ENCODE measurements around the gene SLFN12L. TPM values are rescaled to one million over a fixed set of nuclear protein-coding genes. Genes with fewer than 3 reads are reported as not detected.

The SLFN12L gene
- total RNA-seq, 1 experiment from 2014 or later: not detected

- H3K27me3 ChIP-seq (ENCODE audit: insufficient read depth, low read depth): peaks cover 10% of the 10 kb centered on the region
- no peak overlapping the region for H2AFZ ChIP-seq
- no peak overlapping the region for H3K4me2 ChIP-seq
- no peaks in the 10 kb centered on the region for H3F3A ChIP-seq (ENCODE audit: insufficient read depth, low read depth)
- POLR2A ChIA-PET (ENCODE audit: unreplicated experiment): no interaction called here
- H3K79me2 ChIP-seq (ENCODE audit: low read depth): no peaks in the 10 kb centered on the region
- H3K4me1 ChIP-seq (replicated peaks; ENCODE audit: insufficient read depth): no peaks in the 10 kb centered on the region
- intact Hi-C loops (cut with micrococcal nuclease; ENCODE audit: unreplicated experiment): no loop called here
- DNase-seq: no peak
- H3K36me3 ChIP-seq (ENCODE audit: low read depth): no peaks in the 10 kb centered on the region
- no peaks in the 10 kb centered on the region for H4K20me1 ChIP-seq (ENCODE audit: insufficient read depth)
- TF ChIP-seq EZH2 (IDR thresholded peaks at IDR 0.05; ENCODE audit: low read depth) (no peak), CTCF (conservative IDR thresholded peaks at IDR 0.05) (no peak)
- CTCF ChIA-PET: no interaction called here
- no peak overlapping the region for H3K4me3 ChIP-seq
- H3K9me2 ChIP-seq (ENCODE audit: insufficient read depth): no peaks in the 10 kb centered on the region
- H3K9me3 ChIP-seq (ENCODE audit: insufficient read depth, low read depth): no peaks in the 10 kb centered on the region; the same call in 1 of the 2 replicates
- no peak overlapping the region for H3K27ac ChIP-seq
- no TSS peak for BruUV-seq (replicated peaks)
Measured at GRCh38 chr17:35453171-35453570, 84.3 kb downstream of the SLFN12L start.

- no peak for DNase-seq
- POLR2A ChIA-PET (ENCODE audit: unreplicated experiment): no interaction called here
- H3K79me2 ChIP-seq (ENCODE audit: low read depth): no peaks in the 10 kb centered on the region
- peaks cover 27% of the 10 kb centered on the region for H3K27me3 ChIP-seq (ENCODE audit: insufficient read depth, low read depth)
- CTCF ChIA-PET: no interaction called here
- no peak overlapping the region for H3K27ac ChIP-seq
- intact Hi-C loops (cut with micrococcal nuclease; ENCODE audit: unreplicated experiment): loop anchor here (5.0 kb wide), 1 partner anchor 207 kb away; the partner anchor contains the start of gene SLFN5
- H3K9me2 ChIP-seq (ENCODE audit: insufficient read depth): no peaks in the 10 kb centered on the region
- no peak overlapping the region for H3K4me3 ChIP-seq
- no peaks in the 10 kb centered on the region for H3K4me1 ChIP-seq (replicated peaks; ENCODE audit: insufficient read depth)
- no peak overlapping the region for H2AFZ ChIP-seq
- TF ChIP-seq CTCF (conservative IDR thresholded peaks at IDR 0.05) (no peak), EZH2 (IDR thresholded peaks at IDR 0.05; ENCODE audit: low read depth) (no peak)
- no peaks in the 10 kb centered on the region for H4K20me1 ChIP-seq (ENCODE audit: insufficient read depth)
- no peaks in the 10 kb centered on the region for H3F3A ChIP-seq (ENCODE audit: insufficient read depth, low read depth)
- H3K36me3 ChIP-seq (ENCODE audit: low read depth): no peaks in the 10 kb centered on the region
- BruUV-seq (replicated peaks): no TSS peak
- no peaks in the 10 kb centered on the region for H3K9me3 ChIP-seq (ENCODE audit: insufficient read depth, low read depth)
- no peak overlapping the region for H3K4me2 ChIP-seq
Measured at GRCh38 chr17:35449371-35449931, 88.0 kb downstream of the SLFN12L start.

GRCh38 chr17:35448899-35449227, 88.6 kb downstream of the SLFN12L start:
- ChIA-PET CTCF (no interaction called here), POLR2A (ENCODE audit: unreplicated experiment) (interaction anchor here (0.7 kb wide), 1 partner anchor 808 kb away, joined by 4 read pairs; no protein-coding TSS in a partner anchor)
- Histone ChIP-seq H3K4me2 (peak overlapping the region; percentile 73; the same call in 1 of the 2 replicates), H3K9me2 (ENCODE audit: insufficient read depth) (no peaks in the 10 kb centered on the region), H3K4me1 (replicated peaks; ENCODE audit: insufficient read depth) (no peaks in the 10 kb centered on the region), H3K27me3 (ENCODE audit: insufficient read depth, low read depth) (peaks cover 31% of the 10 kb centered on the region), H2AFZ (peak overlapping the region; percentile 75; the same call in 1 of the 2 replicates), H3K36me3 (ENCODE audit: low read depth) (no peaks in the 10 kb centered on the region), H3K79me2 (ENCODE audit: low read depth) (no peaks in the 10 kb centered on the region), H4K20me1 (ENCODE audit: insufficient read depth) (no peaks in the 10 kb centered on the region), H3K27ac (no peak overlapping the region), H3K9me3 (ENCODE audit: insufficient read depth, low read depth) (no peaks in the 10 kb centered on the region), H3K4me3 (no peak overlapping the region), H3F3A (ENCODE audit: insufficient read depth, low read depth) (no peaks in the 10 kb centered on the region)
- no peak for TF ChIP-seq EZH2 (IDR thresholded peaks at IDR 0.05; ENCODE audit: low read depth)
- TF ChIP-seq CTCF (conservative IDR thresholded peaks at IDR 0.05): no peak
- no peak for DNase-seq
- intact Hi-C loops (cut with micrococcal nuclease; ENCODE audit: unreplicated experiment): loop anchor here (1.0 to 5.0 kb wide), 2 partner anchors 16 to 207 kb away; partner anchors contain the start of gene SLFN5
- TSS peak; percentile 31 for BruUV-seq (replicated peaks)
